HG03342 (cell line): ENCODE data around the gene USP15.
"Not testable (repeated sequence)": the region's sequence is repeated elsewhere in the genome, so short reads cannot be mapped to it uniquely, and the experiment has no call there.

Source experiments
- ATAC-seq: cut with Tn5 transposase; IDR thresholded peaks from one replicate; pipeline ENCODE4 v1.9.1; 2021; ENCODE audit warnings: mild to moderate bottlenecking, moderate library complexity; ENCODE audit not compliant: unreplicated experiment

The USP15 gene

DNA sequence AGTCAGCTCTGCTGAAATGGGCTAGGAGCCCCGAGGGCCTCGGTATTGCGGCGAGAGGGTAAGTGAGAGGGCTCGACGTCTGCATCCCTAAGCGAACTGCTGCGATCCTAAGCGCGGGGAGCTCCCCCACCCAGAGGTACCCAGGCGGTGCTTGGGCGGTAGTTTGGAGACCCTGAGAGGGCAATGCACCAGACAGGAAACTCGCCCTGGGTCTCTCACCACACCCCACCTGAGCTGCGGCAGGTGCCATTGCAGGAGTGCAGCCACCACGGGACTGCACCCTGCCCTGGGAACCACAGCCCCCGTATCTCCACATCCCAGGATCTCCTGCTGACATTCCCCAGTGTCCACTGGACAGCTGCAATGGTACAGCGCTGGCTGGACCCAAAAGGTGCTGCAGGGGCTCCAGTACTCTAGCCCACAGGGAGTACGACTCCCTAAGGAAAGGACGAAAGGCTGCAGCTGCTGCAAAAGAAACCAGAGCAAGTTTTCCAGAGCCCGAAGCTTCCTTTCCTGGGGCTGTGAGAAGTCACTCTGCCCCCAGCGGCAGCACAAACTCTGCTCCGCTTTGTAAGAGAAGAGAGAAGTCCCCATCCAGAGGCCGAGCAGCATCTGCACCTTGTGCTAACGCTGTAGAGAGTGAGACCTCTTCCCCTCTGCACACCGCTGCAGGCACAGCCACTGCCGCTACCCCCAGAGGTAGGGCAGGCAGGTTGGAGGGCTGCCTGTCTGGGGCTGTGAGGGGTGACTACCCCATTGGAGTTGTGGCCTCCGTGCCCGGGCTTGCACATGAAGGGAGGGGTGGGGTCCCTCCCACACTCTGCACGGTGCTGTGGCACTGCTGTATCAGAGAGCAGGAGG is 175.3 kb downstream of the USP15 start:
- ATAC-seq = peak; percentile 76

DNA sequence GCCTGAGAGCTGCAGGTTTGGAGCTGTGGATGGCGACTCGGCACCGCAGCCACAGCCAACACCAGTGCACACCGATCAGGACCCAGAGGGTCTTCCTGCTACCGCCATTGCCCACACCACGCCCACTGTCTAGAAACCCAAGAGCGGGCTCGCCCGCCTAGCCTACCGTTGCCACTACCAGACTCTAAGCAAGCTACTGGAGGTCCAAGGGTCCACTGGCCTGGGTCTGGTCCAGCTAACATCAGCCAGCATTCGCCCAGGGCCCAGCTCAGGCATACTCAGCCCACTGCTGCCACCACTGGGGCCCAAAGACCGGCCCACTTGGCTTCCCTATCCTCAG is 175.9 kb downstream of the USP15 start:
- no peak for ATAC-seq

DNA sequence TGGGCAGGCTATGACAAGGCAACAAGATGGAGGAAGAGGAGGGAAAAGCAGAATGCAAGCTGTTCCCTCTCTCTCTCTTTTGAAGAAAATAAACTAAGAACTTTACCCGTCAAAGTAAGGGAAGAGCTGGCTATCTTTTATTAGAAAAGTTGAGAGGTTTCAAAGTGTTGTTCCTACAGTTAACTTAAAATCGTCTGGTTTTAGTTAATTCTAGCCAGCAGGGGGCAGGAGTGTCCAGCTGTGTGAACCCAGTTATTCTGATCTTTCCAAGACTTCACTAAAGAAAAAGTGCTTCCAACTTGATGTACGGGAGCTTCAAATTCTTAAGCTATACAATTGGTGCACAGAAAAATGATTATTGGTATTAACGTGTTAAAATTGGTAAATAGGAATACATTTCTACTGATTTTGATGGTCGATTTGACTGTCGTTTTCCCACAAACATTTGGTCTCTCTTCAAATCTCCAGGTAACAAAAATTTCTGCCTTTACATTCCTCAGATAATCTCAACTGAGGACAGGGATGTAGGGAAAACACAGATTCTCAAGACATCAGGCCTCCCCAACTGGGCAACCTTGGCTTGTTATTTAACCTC is 178.0 kb downstream of the USP15 start:
- no peak for ATAC-seq

DNA sequence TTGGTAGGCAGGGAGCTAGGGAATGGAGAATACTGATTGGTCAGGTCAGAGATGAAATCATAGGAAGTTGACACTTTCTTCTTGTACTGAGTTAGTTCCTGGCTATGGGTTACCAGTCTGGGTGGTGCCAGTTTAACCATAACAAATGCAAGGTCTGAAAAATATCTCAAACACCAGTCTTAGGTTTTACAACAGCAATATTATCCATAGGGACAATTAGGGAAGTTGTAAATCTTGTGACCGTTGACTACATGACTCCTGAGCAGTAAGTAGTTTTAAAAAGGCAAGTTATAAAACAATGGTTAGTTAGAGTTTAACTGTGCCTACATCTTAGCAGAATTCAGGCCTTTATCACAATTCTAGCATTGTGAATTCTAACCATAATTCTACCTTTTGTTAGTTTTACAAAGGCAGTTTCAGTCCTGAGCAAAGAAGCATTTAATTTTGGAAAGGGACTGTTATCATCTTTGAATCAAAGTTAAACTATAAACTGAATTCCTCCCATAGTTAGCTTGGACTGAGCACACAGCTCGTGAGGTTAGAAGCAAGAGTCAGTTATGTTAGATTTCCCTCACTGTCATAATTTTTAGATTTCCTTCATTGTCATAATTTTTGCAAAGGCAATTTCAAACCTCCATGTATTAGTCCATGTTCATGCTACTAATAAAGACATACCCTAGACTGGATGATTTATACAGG is 186.7 kb downstream of the USP15 start:
- no peak for ATAC-seq

DNA sequence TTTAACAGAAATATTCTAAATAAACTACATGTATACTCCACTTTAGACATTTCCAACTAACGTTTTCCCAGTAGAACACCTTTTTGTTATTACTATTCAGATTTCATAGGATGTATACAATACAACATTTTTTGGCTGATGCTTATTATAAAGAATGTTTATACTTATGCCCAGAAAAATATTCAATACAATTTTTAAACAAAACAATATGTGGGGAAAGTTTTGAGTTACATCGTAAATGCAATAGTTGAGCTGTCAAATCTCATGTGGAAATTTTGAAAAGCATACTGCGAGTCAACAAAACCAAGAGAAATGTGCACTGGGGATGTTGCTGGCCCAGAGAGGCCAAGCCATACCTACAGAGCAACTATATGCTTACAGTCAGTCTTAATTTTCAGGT is 188.2 kb downstream of the USP15 start:
- no peak for ATAC-seq

DNA sequence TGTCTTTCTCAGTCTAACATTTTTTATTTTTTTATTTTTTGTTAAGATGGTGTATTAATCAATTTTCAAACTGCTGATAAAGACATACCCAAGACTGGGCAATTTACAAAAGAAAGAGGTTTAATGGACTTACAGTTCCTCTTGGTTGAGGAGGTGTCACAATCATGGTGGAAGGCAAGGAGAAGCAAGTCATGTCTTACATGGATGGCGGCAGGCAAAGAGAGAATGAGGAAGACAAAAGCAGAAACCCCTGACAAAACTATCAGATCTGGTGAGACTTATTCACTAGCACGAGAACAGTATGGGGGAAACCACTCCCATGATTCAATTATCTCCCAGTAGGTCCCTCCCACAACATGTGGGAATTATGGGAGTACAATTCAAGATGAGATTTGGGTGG is 195.2 kb downstream of the USP15 start:
- ATAC-seq = not testable (repeated sequence)

DNA sequence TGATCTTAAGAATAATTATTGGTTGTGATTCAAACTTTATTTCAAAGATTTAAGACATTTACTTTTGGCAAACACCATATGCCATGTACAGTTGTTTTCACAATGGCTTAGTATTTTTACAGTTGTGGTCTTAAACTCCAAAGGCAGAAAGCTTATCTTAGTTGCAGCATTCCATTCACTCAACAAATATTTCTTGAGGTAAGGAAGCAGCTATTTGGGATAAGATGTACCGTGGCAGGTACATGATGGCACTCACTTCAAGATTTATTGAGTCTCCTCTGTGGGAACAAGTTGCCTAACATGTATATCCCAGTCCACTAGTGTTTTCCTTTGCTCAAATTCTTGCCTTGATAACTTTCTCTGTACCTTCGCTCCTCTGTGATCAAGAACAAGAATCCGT is 198.4 kb downstream of the USP15 start:
- ATAC-seq = no peak

DNA sequence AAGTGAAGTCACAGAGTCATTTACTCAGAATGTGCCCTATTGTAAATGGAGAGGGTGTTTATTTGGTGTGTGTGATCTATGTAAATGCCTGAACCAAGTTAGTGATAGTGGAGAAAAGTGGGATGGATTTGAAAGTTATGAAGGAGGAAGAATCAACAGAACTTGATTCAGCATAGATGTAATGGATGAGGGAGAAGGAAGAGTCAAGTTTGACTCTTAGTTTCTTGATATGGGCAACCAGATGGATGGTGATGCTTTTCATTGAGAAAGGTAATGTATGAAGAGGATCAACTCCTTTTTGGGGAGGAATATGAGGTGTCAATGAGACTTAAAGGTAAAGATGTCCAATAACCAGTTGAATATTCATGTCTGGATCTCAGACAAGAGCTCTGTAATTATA is 199.8 kb downstream of the USP15 start:
- ATAC-seq = no peak

DNA sequence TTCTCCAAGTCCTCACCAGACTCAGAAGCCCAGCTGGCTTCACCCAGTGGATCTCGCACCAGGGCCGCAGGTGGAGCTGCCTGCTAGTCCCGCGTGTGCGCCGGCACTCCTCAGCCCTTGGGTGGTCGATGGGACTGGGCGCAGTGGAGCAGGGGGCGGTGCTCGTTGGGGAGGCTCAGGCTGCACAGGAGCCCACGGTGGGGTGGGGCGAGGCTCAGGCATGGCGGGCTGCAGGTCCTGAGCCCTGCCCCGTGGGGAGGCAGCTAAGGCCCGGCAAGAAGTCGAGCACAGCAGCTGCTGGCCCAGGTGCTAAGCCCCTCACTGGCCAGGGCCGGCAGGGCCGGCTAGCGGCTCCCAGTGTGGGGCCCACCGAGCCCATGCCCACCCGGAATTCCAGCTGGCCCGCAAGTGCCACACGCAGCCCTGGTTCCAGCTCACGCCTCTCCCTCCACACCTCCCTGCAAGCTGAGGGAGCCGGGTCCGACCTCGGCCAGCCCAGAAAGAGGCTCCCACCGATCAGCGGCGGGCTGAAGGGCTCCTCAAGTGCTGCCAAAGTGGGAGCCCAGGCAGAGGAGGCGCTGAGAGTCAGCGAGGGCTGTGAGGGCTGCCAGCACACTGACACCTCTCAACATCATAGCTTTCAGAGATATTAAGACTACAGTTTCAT is 201.1 kb downstream of the USP15 start:
- not testable (repeated sequence) for ATAC-seq

DNA sequence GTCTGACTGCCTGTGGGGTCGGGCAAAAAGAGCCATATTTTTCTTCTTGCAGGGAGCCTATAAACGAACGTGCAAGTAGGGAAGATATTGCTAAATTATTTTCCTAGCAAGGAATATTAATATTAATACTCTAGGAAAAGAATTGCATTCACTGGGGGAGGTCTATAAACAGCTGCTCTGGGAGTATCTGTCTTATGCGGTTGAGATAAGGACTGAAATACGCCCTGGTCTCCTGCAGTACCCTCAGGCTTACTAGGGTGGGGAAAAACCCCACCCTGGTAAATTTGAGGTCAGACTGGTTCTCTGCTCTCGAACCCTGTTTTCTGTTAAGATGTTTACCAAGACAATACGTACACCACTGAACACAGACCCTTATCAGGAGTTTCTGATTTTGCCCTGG is 203.0 kb downstream of the USP15 start:
- not testable (repeated sequence) for ATAC-seq
